Measurements from ENCODE around the gene USP36.

USP36 gene

GRCh38 chr17:78820841-78821240 lies 19.8 kb downstream of the USP36 start:
- no peak for DNase-seq (ENCODE audit: low read depth)
- H3K4me3 ChIP-seq (ENCODE audit: low read depth, low read length), result no peak overlapping the region

GRCh38 chr17:78819806-78820792 lies 20.5 kb downstream of the USP36 start:
- DNase-seq (ENCODE audit: low read depth), result no peak
- H3K4me3 ChIP-seq (ENCODE audit: low read depth, low read length), result no peak overlapping the region

- no peak overlapping the region for H3K4me3 ChIP-seq (ENCODE audit: low read depth, low read length)
- no peak for DNase-seq (ENCODE audit: low read depth)
These were observed 21.2 kb downstream of the USP36 start for GRCh38 chr17:78819402-78819801.

GRCh38 chr17:78818932-78819331 lies 21.7 kb downstream of the USP36 start:
- no peak for DNase-seq (ENCODE audit: low read depth)

GRCh38 chr17:78818152-78818846 lies 22.3 kb downstream of the USP36 start:
- DNase-seq (ENCODE audit: low read depth), result no peak
- no peak overlapping the region for H3K4me3 ChIP-seq (ENCODE audit: low read depth, low read length)

More at GRCh38 chr17:78818932-78819331, 21.7 kb downstream of the USP36 start:
- H3K4me3 ChIP-seq (ENCODE audit: low read depth, low read length), result no peak overlapping the region

- DNase-seq (ENCODE audit: low read depth), result no peak
- H3K4me3 ChIP-seq (ENCODE audit: low read depth, low read length), result no peak overlapping the region
These were observed 23.5 kb downstream of the USP36 start for GRCh38 chr17:78817123-78817522.

GRCh38 chr17:78815696-78816095 lies 24.9 kb downstream of the USP36 start:
- no peak overlapping the region for H3K4me3 ChIP-seq (ENCODE audit: low read depth, low read length)
- DNase-seq (ENCODE audit: low read depth), result no peak

GRCh38 chr17:78812855-78813254 lies 27.8 kb downstream of the USP36 start:
- H3K4me3 ChIP-seq (ENCODE audit: low read depth, low read length), result no peak overlapping the region
- no peak for DNase-seq (ENCODE audit: low read depth)

- DNase-seq (ENCODE audit: low read depth), result no peak
- no peak overlapping the region for H3K4me3 ChIP-seq (ENCODE audit: low read depth, low read length)
These were observed 32.5 kb downstream of the USP36 start for GRCh38 chr17:78808163-78808562.

- no peak overlapping the region for H3K4me3 ChIP-seq (ENCODE audit: low read depth, low read length)
- no peak for DNase-seq (ENCODE audit: low read depth)
These were observed 34.2 kb downstream of the USP36 start for GRCh38 chr17:78806451-78806850.

GRCh38 chr17:78805301-78805700 lies 35.3 kb downstream of the USP36 start:
- H3K4me3 ChIP-seq (ENCODE audit: low read depth, low read length), result no peak overlapping the region
- no peak for DNase-seq (ENCODE audit: low read depth)

- no peak overlapping the region for H3K4me3 ChIP-seq (ENCODE audit: low read depth, low read length)
These were observed 35.8 kb downstream of the USP36 start for GRCh38 chr17:78804777-78805176.

GRCh38 chr17:78803186-78803845 lies 37.3 kb downstream of the USP36 start:
- H3K4me3 ChIP-seq (ENCODE audit: low read depth, low read length), result no peak overlapping the region
- no peak for DNase-seq (ENCODE audit: low read depth)

More at GRCh38 chr17:78804777-78805176, 35.8 kb downstream of the USP36 start:
- DNase-seq (ENCODE audit: low read depth), result no peak

- no peak overlapping the region for H3K4me3 ChIP-seq (ENCODE audit: low read depth, low read length)
- no peak for DNase-seq (ENCODE audit: low read depth)
These were observed 38.2 kb downstream of the USP36 start for GRCh38 chr17:78802459-78802858.

- no peak for DNase-seq (ENCODE audit: low read depth)
- H3K4me3 ChIP-seq (ENCODE audit: low read depth, low read length), result no peak overlapping the region
These were observed 38.6 kb downstream of the USP36 start for GRCh38 chr17:78802008-78802407.

- H3K4me3 ChIP-seq (ENCODE audit: low read depth, low read length), result no peak overlapping the region
- DNase-seq (ENCODE audit: low read depth), result no peak
These were observed 40.3 kb downstream of the USP36 start for GRCh38 chr17:78800132-78800931.

GRCh38 chr17:78798695-78799559 lies 41.7 kb downstream of the USP36 start:
- DNase-seq (ENCODE audit: low read depth), result no peak
- no peak overlapping the region for H3K4me3 ChIP-seq (ENCODE audit: low read depth, low read length)

All from skeletal muscle cell (primary cell).